ENCODE data around the gene MND1. TPM values are rescaled to one million over a fixed set of nuclear protein-coding genes. Genes with fewer than 3 reads are reported as not detected.

Gene MND1
- total RNA-seq, 2 experiments from 2014 or later, result 0.42 TPM; not detected in 1

GRCh38 chr4:153401501-153401900 lies 57.0 kb downstream of the MND1 start:
- Histone ChIP-seq H3K27me3 (ENCODE audit: control insufficient read depth in 1 of 2, insufficient read depth in 2 of 2, low read length in 2 of 2) (no peaks in the 10 kb centered on the region), H3K4me1 (ENCODE audit: insufficient read depth, low read length) (no peaks in the 10 kb centered on the region), H3K9me3 (ENCODE audit: control insufficient read depth in 1 of 2, insufficient read depth in 1 of 2, low read length in 2 of 2) (no peaks in the 10 kb centered on the region), H3K4me3 (ENCODE audit: low read length) (no peak overlapping the region), H3K36me3 (ENCODE audit: insufficient read depth, low read length) (no peaks in the 10 kb centered on the region), H3K27ac (ENCODE audit: low read depth in 1 of 2, low read length in 2 of 2) (no peak overlapping the region)
- Mint-ChIP-seq H3K27me3 (no peaks in the 10 kb centered on the region), H3K4me3 (no peak overlapping the region), H3K9me3 (no peaks in the 10 kb centered on the region), H3K36me3 (ENCODE audit: low read depth) (no peaks in the 10 kb centered on the region), H3K4me1 (ENCODE audit: low read depth) (peaks cover 14% of the 10 kb centered on the region), H3K27ac (no peak overlapping the region)
- intact Hi-C loops (cut with DNase I, micrococcal nuclease), result no loop called here
- no peak for DNase-seq
- no peak for ATAC-seq (ENCODE audit: poor library complexity)
- ChIA-PET CTCF (interaction anchor here (1.4 kb wide), 1 partner anchor 65 kb away, joined by 4 read pairs; the partner anchor contains the start of gene TMEM131L), POLR2A (no interaction called here)
- no peak for TF ChIP-seq CTCF (IDR thresholded peaks at IDR 0.05)

GRCh38 chr4:153402366-153402765 lies 57.9 kb downstream of the MND1 start:
- Mint-ChIP-seq H3K27me3 (no peaks in the 10 kb centered on the region), H3K27ac (no peak overlapping the region), H3K9me3 (no peaks in the 10 kb centered on the region), H3K4me3 (no peak overlapping the region), H3K4me1 (ENCODE audit: low read depth) (peaks cover 14% of the 10 kb centered on the region), H3K36me3 (ENCODE audit: low read depth) (no peaks in the 10 kb centered on the region)
- ChIA-PET CTCF (interaction anchor here (1.4 kb wide), 1 partner anchor 64 kb away, joined by 4 read pairs; the partner anchor contains the start of gene TMEM131L), POLR2A (no interaction called here)
- no peak overlapping the region for H3K27ac ChIP-seq (ENCODE audit: low read depth in 1 of 2, low read length in 2 of 2)
- peaks cover 0 to 5% of the 10 kb centered on the region in 2 experiments for H3K9me3 ChIP-seq (ENCODE audit: control insufficient read depth in 1 of 2, insufficient read depth in 1 of 2, low read length in 2 of 2)
- DNase-seq (no peak), ATAC-seq (ENCODE audit: poor library complexity) (no peak)
- TF ChIP-seq CTCF (IDR thresholded peaks at IDR 0.05), result no peak
- no peaks in the 10 kb centered on the region for H3K27me3 ChIP-seq (ENCODE audit: control insufficient read depth in 1 of 2, insufficient read depth in 2 of 2, low read length in 2 of 2)
- intact Hi-C loops (cut with DNase I, micrococcal nuclease), result no loop called here
- no peaks in the 10 kb centered on the region for H3K4me1 ChIP-seq (ENCODE audit: insufficient read depth, low read length)
- no peak overlapping the region for H3K4me3 ChIP-seq (ENCODE audit: low read length)
- H3K36me3 ChIP-seq (ENCODE audit: insufficient read depth, low read length), result no peaks in the 10 kb centered on the region

GRCh38 chr4:153403726-153404125 lies 59.2 kb downstream of the MND1 start:
- POLR2A ChIA-PET, result interaction anchor here (1.4 kb wide), 1 partner anchor 11 kb away, joined by 3 read pairs; no protein-coding TSS in a partner anchor
- no peaks in the 10 kb centered on the region for H3K9me3 Mint-ChIP-seq

More at GRCh38 chr4:153403726-153404125, 59.2 kb downstream of the MND1 start:
- intact Hi-C loops (cut with DNase I, micrococcal nuclease), result no loop called here
- Mint-ChIP-seq H3K27ac (no peak overlapping the region), H3K36me3 (ENCODE audit: low read depth) (no peaks in the 10 kb centered on the region), H3K4me1 (ENCODE audit: low read depth) (peaks cover 7% of the 10 kb centered on the region), H3K27me3 (no peaks in the 10 kb centered on the region), H3K4me3 (no peak overlapping the region)
- no peak for TF ChIP-seq CTCF (IDR thresholded peaks at IDR 0.05)
- H3K4me3 ChIP-seq (ENCODE audit: low read length), result no peak overlapping the region
- peaks cover 0 to 5% of the 10 kb centered on the region in 2 experiments for H3K9me3 ChIP-seq (ENCODE audit: control insufficient read depth in 1 of 2, insufficient read depth in 1 of 2, low read length in 2 of 2)
- ATAC-seq (ENCODE audit: poor library complexity), result no peak
- H3K4me1 ChIP-seq (ENCODE audit: insufficient read depth, low read length), result no peaks in the 10 kb centered on the region
- no peak overlapping the region for H3K27ac ChIP-seq (ENCODE audit: low read depth in 1 of 2, low read length in 2 of 2)
- CTCF ChIA-PET, result no interaction called here
- no peak for DNase-seq
- no peaks in the 10 kb centered on the region for H3K36me3 ChIP-seq (ENCODE audit: insufficient read depth, low read length)
- H3K27me3 ChIP-seq (ENCODE audit: control insufficient read depth in 1 of 2, insufficient read depth in 2 of 2, low read length in 2 of 2), result no peaks in the 10 kb centered on the region

All from CD4-positive, alpha-beta T cell (primary cell).